RKO (cell line): ENCODE measurements around the gene RASA2.
A peak's percentile ranks its signal among the peaks of the same experiment; 100 is the strongest.

ENCODE experiments used
- DNase-seq: peaks from one replicate; pipeline ENCODE4 v3.0.0-alpha.2; 2016; ENCODE audit warnings: low spot score

Gene RASA2

GRCh38 chr3:141646760-141647561, 160.1 kb downstream of the RASA2 start:
- DNase-seq, result peak; percentile 51

- DNase-seq, result no peak
Measured at GRCh38 chr3:141647562-141647915, 160.7 kb downstream of the RASA2 start.

GRCh38 chr3:141648055-141648910, 161.5 kb downstream of the RASA2 start:
- no peak for DNase-seq

- DNase-seq, result no peak
Measured at GRCh38 chr3:141649871-141650270, 163.0 kb downstream of the RASA2 start.

- no peak for DNase-seq
Measured at GRCh38 chr3:141650783-141651182, 164.0 kb downstream of the RASA2 start.

- DNase-seq, result no peak
Measured at GRCh38 chr3:141651409-141651808, 164.6 kb downstream of the RASA2 start.

GRCh38 chr3:141652349-141652748, 165.5 kb downstream of the RASA2 start:
- DNase-seq, result no peak

- DNase-seq, result no peak
Measured at GRCh38 chr3:141653847-141654246, 167.0 kb downstream of the RASA2 start.

GRCh38 chr3:141655801-141656200, 169.0 kb downstream of the RASA2 start:
- DNase-seq, result no peak

- no peak for DNase-seq
Measured at GRCh38 chr3:141656771-141657170, 169.9 kb downstream of the RASA2 start.

- no peak for DNase-seq
Measured at GRCh38 chr3:141657516-141657915, 170.7 kb downstream of the RASA2 start.

- DNase-seq, result peak; percentile 47
Measured at GRCh38 chr3:141659821-141660613, 173.2 kb downstream of the RASA2 start.

- no peak for DNase-seq
Measured at GRCh38 chr3:141660614-141660947, 173.8 kb downstream of the RASA2 start.

GRCh38 chr3:141661229-141662196, 174.7 kb downstream of the RASA2 start:
- DNase-seq, result no peak

- DNase-seq, result no peak
Measured at GRCh38 chr3:141663993-141664392, 177.2 kb downstream of the RASA2 start.
